ENCODE data around the gene RFESD. TPM values are rescaled to one million over a fixed set of nuclear protein-coding genes. Genes with fewer than 3 reads are reported as not detected.

The RFESD gene
- total and polyA plus RNA-seq, 8 donors, result 1.1 to 2.8 (median 1.7) TPM

- Histone ChIP-seq H3K27me3 (no peaks in the 10 kb centered on the region), H3K9me3 (no peaks in the 10 kb centered on the region), H3K4me3 (no peak overlapping the region), H3K27ac (no peak overlapping the region), H3K36me3 (no peaks in the 10 kb centered on the region), H3K4me1 (peaks cover 0 to 8% (median under 1%) of the 10 kb centered on the region in 3 donors)
- no peak for FAIRE-seq
- DNase-seq, result no peak
- no peak for ATAC-seq
- 94 to 95% methylated on average over 5 of the region's 5 CpGs for WGBS, 2 donors
- TF ChIP-seq CTCF (IDR thresholded peaks at IDR 0.05), result no peak
- intact Hi-C loops (cut with DNase I), result loop anchor here in 1 of 3 donors (10.0 kb wide), 1 partner anchor 52 kb away; no protein-coding TSS in a partner anchor
These were observed 29.5 kb upstream of the RFESD start for GRCh38 chr5:95617057-95617456.

- FAIRE-seq, result no peak
- peak overlapping the region in 3 of 4 donors; percentile 38 to 73 (median 63) for H3K4me3 ChIP-seq
- intact Hi-C loops (cut with DNase I), result loop anchor here in 1 of 3 donors (10.0 kb wide), 1 partner anchor 54 kb away; no protein-coding TSS in a partner anchor
These were observed 27.5 kb upstream of the RFESD start for GRCh38 chr5:95619096-95619495.

GRCh38 chr5:95619514-95620029 is 27.0 kb upstream of the RFESD start:
- no peaks in the 10 kb centered on the region for H3K9me3 ChIP-seq
- no peaks in the 10 kb centered on the region for H3K27me3 ChIP-seq
- ATAC-seq (peak; percentile 2 to 8 (median 4)), FAIRE-seq (no peak), DNase-seq (peak in 1 of 6 donors; percentile 38)
- TF ChIP-seq CTCF (IDR thresholded peaks at IDR 0.05), result no peak
- 7% methylated on average over 19 of the region's 19 CpGs for WGBS, 2 donors
- peak overlapping the region; percentile 87 to 96 (median 91) for H3K27ac ChIP-seq
- H3K4me1 ChIP-seq, result peaks cover 12 to 17% (median 16%) of the 10 kb centered on the region in 3 donors
- H3K4me3 ChIP-seq, result peak overlapping the region; percentile 38 to 73 (median 53)
- no peaks in the 10 kb centered on the region for H3K36me3 ChIP-seq
- intact Hi-C loops (cut with DNase I), result loop anchor here in 1 of 3 donors (10.0 kb wide), 1 partner anchor 55 kb away; no protein-coding TSS in a partner anchor

More at GRCh38 chr5:95619096-95619495, 27.5 kb upstream of the RFESD start:
- WGBS, 2 donors, result 84% methylated on average over 4 of the region's 4 CpGs
- no peaks in the 10 kb centered on the region for H3K27me3 ChIP-seq
- no peak for DNase-seq
- no peak for TF ChIP-seq CTCF (IDR thresholded peaks at IDR 0.05)
- no peak overlapping the region for H3K27ac ChIP-seq
- ATAC-seq, result no peak
- H3K4me1 ChIP-seq, result peaks cover 12 to 17% (median 16%) of the 10 kb centered on the region in 3 donors
- no peaks in the 10 kb centered on the region for H3K36me3 ChIP-seq
- no peaks in the 10 kb centered on the region for H3K9me3 ChIP-seq

- Histone ChIP-seq H3K9me3 (no peaks in the 10 kb centered on the region), H3K27ac (peak within 1 kb of the TSS; percentile 87 to 96 (median 91)), H3K4me3 (peak within 1 kb of the TSS; percentile 38 to 73 (median 53)), H3K27me3 (no peaks in the 10 kb centered on the region), H3K4me1 (peaks cover 12 to 17% (median 16%) of the 10 kb centered on the region in 3 donors), H3K36me3 (no peaks in the 10 kb centered on the region)
- TF ChIP-seq CTCF (IDR thresholded peaks at IDR 0.05), result no peak
- intact Hi-C loops (cut with DNase I), result no loop called here
- FAIRE-seq (no peak), ATAC-seq (peak; percentile 49 to 68 (median 64)), DNase-seq (peak; percentile 53 to 92 (median 80))
- WGBS, 2 donors, result 0 to 1% methylated on average over 62 to 85 of the region's 85 CpGs
These were observed 26.3 kb upstream of the RFESD start, which contains the start of gene GPR150 for GRCh38 chr5:95620030-95620869. GPR150 (plus strand) TSS chr5:95620087; CDS start chr5:95620276, 189 bp downstream.
